Measurements from ENCODE around the gene XPNPEP2. TPM values are rescaled to one million over a fixed set of nuclear protein-coding genes. Genes with fewer than 3 reads are reported as not detected.

The XPNPEP2 gene
- total RNA-seq, 1 experiment from 2014 or later: not detected

GRCh38 chrX:129690435-129690834, 48.3 kb upstream of the XPNPEP2 start:
- Histone ChIP-seq H3K4me3 (ENCODE audit: low read depth in 2 of 2, low read length in 2 of 2) (no peak overlapping the region), H3K27ac (ENCODE audit: low read length) (no peak overlapping the region), H3K4me1 (ENCODE audit: control insufficient read depth, insufficient read depth, low read length) (no peaks in the 10 kb centered on the region), H3K9me3 (ENCODE audit: control insufficient read depth, insufficient read depth, low read depth, low read length) (no peaks in the 10 kb centered on the region), H3K27me3 (ENCODE audit: control insufficient read depth, insufficient read depth, low read length) (no peaks in the 10 kb centered on the region), H3K36me3 (ENCODE audit: control insufficient read depth, insufficient read depth, low read length) (no peaks in the 10 kb centered on the region)
- ChIA-PET POLR2A (no interaction called here), CTCF (no interaction called here)
- DNase-seq (ENCODE audit: low read depth, low spot score) (no peak), ATAC-seq (no peak)
- TF ChIP-seq SIN3A (IDR thresholded peaks at IDR 0.05; ENCODE audit: borderline replicate concordance, insufficient read depth, low read depth, low read length) (no peak), TCF7L2 (IDR thresholded peaks at IDR 0.05; ENCODE audit: low read depth, low read length) (no peak), POLR2AphosphoS5 (IDR thresholded peaks at IDR 0.05; ENCODE audit: low read depth, low read length) (no peak), CTCF (IDR thresholded peaks at IDR 0.05) (no peak), REST (IDR thresholded peaks at IDR 0.05; ENCODE audit: insufficient read depth in 1 of 2, low read depth in 2 of 2, low read length in 1 of 2) (no peak)
- no TSS peak for BruUV-seq (replicated peaks)
- in situ Hi-C loops (cut with HindIII; ENCODE audit: low pct_unique_long_range_greater_than_20kb, low sequenced_read_pairs) (no loop called here), intact Hi-C loops (cut with micrococcal nuclease; ENCODE audit: unreplicated experiment) (no loop called here)

- H3K4me3 ChIP-seq (ENCODE audit: low read depth in 2 of 2, low read length in 2 of 2): no peak overlapping the region
- ChIA-PET CTCF (no interaction called here), POLR2A (no interaction called here)
- DNase-seq (ENCODE audit: low read depth, low spot score) (no peak), ATAC-seq (no peak)
- TF ChIP-seq CTCF (IDR thresholded peaks at IDR 0.05): no peak
- TF ChIP-seq TCF7L2 (IDR thresholded peaks at IDR 0.05; ENCODE audit: low read depth, low read length): no peak
- TF ChIP-seq REST (IDR thresholded peaks at IDR 0.05; ENCODE audit: insufficient read depth in 1 of 2, low read depth in 2 of 2, low read length in 1 of 2): no peak
- no peak for TF ChIP-seq POLR2AphosphoS5 (IDR thresholded peaks at IDR 0.05; ENCODE audit: low read depth, low read length)
- TF ChIP-seq SIN3A (IDR thresholded peaks at IDR 0.05; ENCODE audit: borderline replicate concordance, insufficient read depth, low read depth, low read length): no peak
- no peaks in the 10 kb centered on the region for H3K9me3 ChIP-seq (ENCODE audit: control insufficient read depth, insufficient read depth, low read depth, low read length)
- no peaks in the 10 kb centered on the region for H3K27me3 ChIP-seq (ENCODE audit: control insufficient read depth, insufficient read depth, low read length)
- intact Hi-C loops (cut with micrococcal nuclease; ENCODE audit: unreplicated experiment) (no loop called here), in situ Hi-C loops (cut with HindIII; ENCODE audit: low pct_unique_long_range_greater_than_20kb, low sequenced_read_pairs) (no loop called here)
- H3K4me1 ChIP-seq (ENCODE audit: control insufficient read depth, insufficient read depth, low read length): peaks cover 9% of the 10 kb centered on the region
- BruUV-seq (replicated peaks): no TSS peak
- H3K27ac ChIP-seq (ENCODE audit: low read length): no peak overlapping the region
- no peaks in the 10 kb centered on the region for H3K36me3 ChIP-seq (ENCODE audit: control insufficient read depth, insufficient read depth, low read length)
Measured at GRCh38 chrX:129693354-129693753, 45.4 kb upstream of the XPNPEP2 start.
